Mesenteric fat pad (tissue), 1 donor: ENCODE data around the gene TTC6. TPM values are rescaled to one million over a fixed set of nuclear protein-coding genes. Genes with fewer than 3 reads are reported as not detected.

Experiments used
- DNase-seq: peaks from one replicate; pipeline ENCODE4 v3.0.0-alpha.2; 2020; ENCODE audit warnings: low spot score
- total RNA-seq: library from RNA; stranded (reverse); fragmentation: NEBNext Ultra II Directional; extraction: Animal tissue kit (Norgen Biotek cat#: 25700); gene quantifications from one replicate; pipeline ENCODE4 v1.2.1, GENCODE V29; 2021
- donor health status: DM: yes; HTN: yes; CAD: no.

TTC6 gene
- total RNA-seq, 1 donor from 2014 or later: not detected

GRCh38 chr14:37585971-37586796, 9.2 kb upstream of the TTC6 start:
- no peak for DNase-seq

DNA sequence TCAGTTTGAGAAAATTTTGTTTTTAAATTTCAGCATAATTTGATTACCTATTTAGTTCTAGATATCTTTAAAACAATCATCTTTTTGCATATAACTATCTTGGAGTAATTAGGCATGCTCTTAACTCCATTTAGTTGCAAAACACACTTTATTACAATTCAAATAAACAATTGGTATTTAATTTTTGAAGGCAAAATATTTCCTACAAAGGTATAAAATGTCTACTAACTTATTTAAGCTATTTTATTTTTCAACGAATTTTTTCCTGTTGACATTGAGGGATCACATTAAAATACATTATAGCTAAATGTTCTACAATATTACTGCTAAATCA, 8.7 kb upstream of the TTC6 start:
- no peak for DNase-seq

DNA sequence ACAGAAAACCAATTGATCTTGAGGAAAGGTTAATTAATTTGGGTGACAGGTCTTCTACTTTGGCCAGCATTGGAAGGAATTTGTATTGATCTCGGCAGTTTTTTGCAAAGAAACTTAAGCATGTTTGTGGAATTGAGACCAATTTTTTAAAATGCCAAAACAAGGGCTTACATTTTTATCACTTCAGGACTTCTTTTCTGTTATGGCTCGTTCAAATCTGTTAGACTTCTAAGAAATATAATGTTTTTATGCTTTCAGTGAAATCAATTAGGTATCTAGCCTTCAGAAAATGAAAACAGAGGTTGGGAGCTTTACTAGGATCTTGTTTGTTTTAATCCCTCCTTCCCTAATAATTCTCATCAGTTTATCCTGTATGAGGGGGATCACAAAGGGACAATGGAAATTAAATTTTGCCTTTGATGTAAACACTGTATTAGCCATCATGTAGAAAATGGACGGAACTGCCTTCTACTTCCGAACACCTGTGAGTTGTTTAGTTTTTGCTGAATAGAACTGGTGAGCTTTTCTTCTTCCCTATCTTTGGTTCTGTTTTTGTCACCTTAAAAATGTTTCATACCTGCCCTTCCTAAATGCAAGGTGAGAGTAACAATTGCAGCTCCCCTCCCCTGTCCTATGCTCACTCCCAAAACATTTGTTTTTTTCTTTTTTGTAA, 8.2 kb upstream of the TTC6 start:
- DNase-seq: no peak

DNA sequence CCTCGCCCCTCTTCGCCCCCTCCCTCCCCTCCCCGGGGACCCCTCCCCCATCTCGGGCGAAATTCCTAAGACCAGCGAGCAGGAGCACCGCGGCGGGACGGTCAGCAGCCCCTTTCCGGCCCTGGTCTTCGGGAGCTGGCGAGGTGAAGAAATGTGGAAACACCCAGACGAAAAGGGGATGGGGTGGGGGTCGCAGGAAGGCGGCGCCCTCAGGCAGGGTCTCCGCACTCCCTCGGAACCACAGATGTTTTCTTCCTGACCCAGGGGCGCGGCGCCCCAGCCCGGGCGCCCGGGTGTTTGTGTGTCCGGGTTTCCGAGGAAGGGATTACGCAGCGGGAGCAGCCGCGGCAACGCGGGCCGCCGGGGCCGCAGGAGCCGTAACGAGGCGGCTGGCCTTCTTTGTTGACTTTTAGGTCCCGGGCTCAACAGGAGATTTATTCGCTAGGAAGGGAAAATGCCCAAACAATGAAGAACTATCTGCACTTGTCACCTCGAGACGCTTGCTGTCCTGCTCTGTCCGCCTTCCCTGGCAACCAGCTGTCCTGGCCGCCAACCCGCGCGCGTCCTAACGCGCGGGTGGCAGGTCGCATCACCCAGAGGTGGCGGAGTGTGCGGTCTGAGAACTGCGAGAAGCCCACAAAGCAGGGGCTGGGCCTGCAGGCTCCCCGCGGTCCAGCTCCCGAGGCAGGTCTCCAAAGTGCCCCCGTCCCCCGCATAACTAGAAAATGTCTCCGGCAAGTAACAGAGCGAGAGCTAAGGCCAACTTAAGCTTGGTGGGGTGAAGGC, 7.4 kb upstream of the TTC6 start:
- no peak for DNase-seq

DNA sequence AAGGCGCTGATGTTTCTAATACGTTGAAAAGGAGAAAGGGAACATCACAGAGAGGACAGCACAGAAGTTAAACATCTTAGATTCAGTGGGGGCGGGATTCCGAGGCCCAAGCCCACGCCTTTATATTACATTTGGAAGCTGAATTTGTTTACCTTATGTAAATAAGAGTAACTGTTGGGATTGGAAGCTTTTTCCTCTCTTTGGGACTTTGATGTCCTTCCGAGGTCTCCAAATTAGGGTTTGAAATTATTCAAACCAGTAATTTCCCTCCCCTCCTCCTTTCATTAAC, 6.8 kb upstream of the TTC6 start:
- DNase-seq: no peak

- no peak for DNase-seq
These were observed 6.3 kb upstream of the TTC6 start for GRCh38 chr14:37588956-37589714.

DNA sequence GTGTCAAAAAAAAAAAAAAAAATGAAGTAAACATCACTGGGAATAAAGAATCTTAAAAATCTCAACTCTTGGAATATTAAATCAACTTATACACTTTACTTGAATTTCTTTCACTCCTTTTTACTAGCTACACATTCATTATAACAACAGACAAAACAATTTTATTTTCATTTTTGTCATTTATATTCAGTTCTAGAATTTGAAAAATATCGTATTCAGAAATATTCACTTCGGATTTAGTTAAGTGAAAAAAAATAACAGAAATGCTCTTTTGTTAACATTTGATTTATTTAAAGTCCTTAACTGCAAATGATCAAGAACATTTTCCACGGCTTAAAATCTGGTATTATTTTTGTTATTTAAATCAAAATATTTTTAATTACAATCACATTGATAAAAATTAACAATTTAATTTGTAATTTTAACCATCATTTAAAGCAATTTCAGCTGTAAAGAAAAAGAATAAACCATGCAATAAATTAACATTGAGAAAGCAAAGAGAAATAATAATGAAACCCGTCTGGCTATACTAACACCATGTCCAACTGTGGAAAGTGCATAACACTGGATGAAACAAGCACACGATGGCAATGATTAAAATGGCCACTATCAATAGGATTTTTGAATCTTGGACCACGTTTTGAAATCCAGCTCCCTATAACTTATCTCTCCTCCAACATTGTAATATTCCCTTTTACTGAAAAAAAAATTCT, 5.6 kb upstream of the TTC6 start:
- no peak for DNase-seq

- DNase-seq: no peak
These were observed 4.8 kb upstream of the TTC6 start for GRCh38 chr14:37590428-37591139.

GRCh38 chr14:37591311-37591940, 4.0 kb upstream of the TTC6 start:
- DNase-seq: no peak

- no peak for DNase-seq
These were observed 3.4 kb upstream of the TTC6 start for GRCh38 chr14:37591941-37592481.

- DNase-seq: no peak
These were observed 2.7 kb upstream of the TTC6 start for GRCh38 chr14:37592482-37593408.

- no peak for DNase-seq
These were observed 1.8 kb upstream of the TTC6 start for GRCh38 chr14:37593511-37594237.

DNA sequence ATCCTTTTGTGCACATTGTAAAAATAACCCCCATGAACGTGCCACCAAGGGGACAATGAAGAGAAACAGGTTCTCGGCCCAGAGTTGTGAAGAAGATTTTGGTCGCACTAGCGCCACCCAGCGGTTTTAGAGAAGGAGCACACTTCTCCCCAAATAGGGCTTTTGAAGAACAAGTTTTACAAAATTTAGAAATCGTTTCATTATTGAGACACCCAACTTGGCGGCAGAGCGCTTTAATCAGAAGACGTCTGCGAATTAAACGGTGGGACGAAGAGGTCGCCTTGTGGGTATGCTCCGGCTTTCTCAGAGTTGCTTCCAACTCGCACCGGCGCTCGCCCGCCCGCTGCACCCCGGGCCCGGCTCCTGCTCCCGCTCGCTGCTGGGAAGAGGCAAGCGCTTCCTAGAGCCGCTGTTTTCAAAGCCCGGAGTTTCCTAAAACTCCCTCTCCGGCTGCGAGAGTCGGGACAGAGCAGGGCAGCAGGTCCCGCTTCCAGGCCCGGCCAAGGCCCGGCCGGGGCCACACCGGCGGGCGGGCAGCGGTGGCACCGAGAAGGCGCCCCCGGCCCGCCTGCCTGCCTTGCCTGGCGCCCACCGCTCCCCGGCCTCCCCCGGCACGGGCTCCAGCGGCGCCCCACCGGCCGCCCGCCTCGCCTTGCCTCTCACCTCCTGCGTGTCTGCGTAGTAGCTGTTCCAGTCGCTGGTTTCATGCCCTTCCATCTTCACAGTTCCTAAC, 1.0 kb upstream of the TTC6 start:
- DNase-seq: no peak

- DNase-seq: no peak
These were observed 586 bp downstream of the TTC6 start for GRCh38 chr14:37595809-37596621.

GRCh38 chr14:37596790-37597472, 1.5 kb downstream of the TTC6 start:
- no peak for DNase-seq

- no peak for DNase-seq
These were observed 2.1 kb downstream of the TTC6 start for GRCh38 chr14:37597538-37597913.
